NOMO-1 treated with DMSO at 0.1 percent for 48 hours (cell line): ENCODE measurements around the gene TMEM131L.
"Not testable (repeated sequence)": the region's sequence is repeated elsewhere in the genome, so short reads cannot be mapped to it uniquely, and the experiment has no call there.

ENCODE experiments used
- DNase-seq: peaks from one replicate; lab custom pipeline; 2025; ENCODE audit not compliant: unreplicated experiment; lab: John Stamatoyannopoulos, UW

Gene TMEM131L

DNA sequence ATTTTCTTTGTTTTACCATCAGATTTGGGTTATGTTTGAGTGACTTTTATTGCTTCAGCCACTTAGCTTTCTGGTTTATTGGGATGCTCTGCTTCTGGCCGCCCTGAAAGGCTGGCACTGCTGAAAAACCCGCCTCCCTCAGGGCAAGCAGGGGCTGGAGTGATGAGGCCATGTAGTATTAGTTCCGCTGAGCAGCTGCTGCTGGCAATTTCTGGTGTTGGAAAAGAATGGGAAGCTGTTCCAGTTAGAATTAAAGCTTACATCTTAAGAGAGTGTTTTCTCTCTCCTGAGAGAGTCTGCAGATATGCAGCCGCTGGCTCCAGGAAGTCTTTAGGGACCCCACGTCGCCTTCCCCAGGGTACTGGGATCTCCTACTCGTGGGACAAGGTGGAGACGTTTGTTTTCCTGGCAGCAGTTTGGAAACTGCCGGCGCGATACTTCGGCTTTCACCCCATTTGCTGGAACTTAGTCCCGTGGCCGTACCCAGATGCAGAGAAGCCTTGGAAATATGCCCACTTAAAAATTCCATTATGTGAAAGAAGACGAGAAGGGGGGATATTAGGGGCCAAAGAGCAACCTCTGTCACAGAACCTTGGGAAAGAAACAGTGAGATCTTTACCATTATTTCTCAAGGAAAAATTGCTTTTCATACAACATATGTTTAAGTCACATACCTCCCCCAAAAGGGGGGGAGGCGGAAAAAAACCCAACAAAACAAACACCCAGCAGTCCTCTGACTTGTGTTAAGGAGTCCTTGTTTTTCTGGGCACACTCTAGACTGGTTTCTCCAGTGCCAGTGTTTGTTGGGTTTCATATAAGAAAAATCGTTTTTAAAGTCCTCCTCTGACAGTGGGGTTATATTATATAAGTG lies 72.6 kb downstream of the TMEM131L start:
- DNase-seq, result no peak

DNA sequence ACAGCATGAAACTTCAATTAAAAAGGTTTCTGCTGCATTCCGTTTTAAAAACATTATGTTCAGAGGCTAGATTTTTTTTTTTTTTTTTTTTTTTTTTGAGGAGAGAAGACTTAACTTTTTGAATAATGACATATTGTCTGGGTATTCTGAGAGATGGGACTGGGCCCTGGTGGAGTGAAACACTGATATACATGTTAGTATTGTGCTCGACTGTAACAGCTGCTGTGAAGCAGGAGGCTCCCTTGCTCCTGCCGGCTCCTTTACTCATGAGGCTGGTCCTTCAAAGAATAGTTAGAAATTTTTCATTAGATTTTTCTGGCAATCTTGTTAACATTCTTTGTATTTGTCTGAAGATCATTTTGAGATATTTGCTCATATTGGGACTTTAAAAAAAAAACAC lies 73.3 kb downstream of the TMEM131L start:
- no peak for DNase-seq

DNA sequence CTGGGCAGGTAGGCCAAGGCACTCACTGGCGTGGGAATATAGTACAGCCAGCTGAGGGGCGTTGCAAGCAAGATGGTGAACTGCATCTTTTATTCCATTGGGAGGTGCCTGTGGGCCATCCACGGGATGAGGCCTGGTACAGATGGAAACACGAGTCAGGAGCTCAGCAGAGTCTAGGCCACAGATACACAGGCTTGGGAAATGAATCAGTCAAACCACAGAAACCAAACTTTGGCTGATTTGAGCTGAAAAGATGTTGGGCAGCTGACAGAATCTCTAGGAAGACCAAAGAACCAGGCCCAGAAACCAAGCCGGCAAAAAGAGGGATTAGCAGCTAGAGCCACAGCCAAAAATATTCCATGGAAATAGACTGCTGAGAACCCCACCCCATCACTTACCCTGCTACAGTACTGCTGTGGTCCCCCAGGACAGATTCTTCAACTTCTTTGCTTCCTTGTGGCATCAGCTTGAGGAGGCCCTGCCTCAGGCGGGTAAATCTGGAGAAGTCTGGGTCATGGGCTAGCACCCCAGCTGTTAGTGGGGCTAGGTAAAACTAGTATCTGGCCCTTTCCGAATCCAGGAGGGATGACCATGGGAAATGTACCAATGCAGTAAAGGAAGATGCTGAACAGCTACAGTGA lies 75.4 kb downstream of the TMEM131L start:
- DNase-seq, result no peak

DNA sequence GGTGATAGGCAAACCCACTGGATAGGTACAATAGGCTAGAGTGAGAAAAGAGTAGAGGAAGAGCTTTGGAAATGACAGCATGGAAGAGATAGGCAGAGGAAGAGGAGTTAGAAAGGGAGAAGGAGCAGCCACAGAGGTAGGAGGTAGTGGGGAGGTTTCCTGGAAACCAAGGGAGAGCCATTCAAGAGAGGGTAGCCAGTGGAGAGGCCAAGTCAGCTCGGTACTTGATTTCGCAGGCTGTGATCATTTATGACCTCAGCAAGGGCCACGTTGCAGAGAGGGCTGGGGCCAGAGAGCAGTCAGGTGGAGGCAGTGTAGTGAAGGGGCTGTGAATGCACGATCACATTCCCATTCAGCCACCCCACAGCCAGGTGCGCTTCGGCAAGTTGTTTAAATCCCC lies 76.0 kb downstream of the TMEM131L start:
- DNase-seq, result no peak

DNA sequence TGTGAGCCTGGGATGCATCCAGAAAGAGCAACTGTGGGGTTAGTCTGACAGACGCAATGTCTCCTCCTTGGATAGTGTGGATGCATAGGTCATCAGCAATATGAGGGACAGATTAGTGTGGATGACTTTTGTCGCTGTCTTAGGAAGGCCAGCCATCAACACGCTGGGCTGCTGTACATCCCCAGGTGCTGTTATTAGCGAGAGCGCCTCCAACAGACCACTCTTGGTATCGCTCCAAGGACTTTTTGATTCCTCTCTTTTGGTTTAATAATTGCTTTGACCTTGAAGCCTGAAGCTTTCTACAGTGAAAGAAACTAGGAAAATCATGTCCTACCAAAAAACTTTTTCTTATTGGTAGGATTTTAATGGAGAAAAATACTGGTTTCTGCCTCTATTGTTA lies 76.7 kb downstream of the TMEM131L start:
- DNase-seq, result no peak

DNA sequence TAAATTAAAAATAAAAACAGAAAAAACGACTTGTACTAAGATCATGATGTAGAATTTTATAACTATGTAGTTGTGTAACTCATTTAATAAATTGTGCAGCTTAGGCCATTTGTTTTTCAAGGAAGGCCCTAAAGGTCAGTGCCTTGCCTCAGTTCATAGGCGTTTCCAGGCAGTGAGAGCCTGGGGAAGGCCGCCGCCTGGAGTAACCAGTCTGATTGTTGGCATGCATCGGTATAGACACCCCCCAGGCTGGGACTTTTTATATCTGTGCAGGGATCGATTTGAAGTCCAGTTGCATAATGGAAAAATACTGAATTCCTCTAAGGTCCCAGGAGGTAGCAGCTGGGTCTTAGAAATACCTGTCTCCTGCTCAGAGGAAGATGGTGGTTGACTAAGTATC lies 77.2 kb downstream of the TMEM131L start:
- DNase-seq, result no peak

DNA sequence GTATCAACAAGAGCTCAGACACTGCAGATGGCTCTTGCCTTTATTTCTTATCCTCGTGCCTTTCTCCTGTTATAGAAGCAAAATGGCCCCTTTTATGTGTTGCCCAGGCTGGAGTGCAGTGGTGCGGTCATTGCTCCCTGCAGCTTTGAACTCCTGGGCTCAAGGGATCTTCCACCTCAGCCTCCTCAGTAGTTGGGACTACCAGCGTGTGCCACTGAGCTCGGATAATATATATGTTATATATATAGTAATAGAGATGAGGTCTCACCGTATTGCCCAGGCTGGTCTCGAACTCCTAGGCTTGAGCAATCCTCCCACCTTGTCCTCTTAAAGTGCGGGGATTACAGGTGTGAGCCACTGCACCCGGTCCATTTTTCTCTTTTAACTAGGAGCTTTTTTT lies 79.7 kb downstream of the TMEM131L start:
- no peak for DNase-seq

DNA sequence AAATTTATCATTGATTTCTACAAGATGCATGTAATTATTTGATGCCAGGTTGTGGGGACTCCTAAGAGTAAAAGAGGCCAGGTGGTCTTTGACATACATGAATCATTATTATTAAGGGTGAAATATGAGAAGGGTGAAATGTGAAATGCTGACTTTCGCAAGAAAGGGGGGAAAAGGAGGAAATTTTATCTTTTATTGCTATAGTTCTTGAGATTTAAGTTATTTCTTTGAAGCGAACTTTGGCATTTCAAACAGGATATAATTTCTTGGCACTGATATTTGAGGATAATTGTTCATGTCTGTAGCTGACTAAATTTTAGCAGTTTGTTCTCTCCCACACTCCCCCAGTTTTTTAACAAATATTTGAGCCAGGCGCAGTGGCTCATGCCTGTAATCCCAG lies 80.1 kb downstream of the TMEM131L start:
- DNase-seq, result no peak

DNA sequence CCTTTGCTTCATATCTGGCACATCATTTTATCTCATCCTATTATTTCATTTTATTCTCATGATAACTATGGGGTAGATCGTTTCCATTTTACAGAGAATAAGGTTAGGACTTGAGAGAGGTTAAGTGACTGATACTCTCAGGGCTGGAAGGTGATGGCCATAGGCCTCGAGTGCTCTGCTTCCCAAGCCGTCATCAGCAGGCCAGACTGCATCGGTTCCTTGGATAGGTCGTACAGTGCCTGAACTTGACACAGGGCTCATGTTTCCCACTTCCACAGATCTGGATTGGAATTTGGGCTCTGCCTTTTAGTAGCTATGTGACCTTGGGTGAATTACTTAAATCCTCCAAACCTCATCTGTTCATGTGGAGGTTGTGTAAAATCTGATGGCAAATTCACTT lies 81.4 kb downstream of the TMEM131L start:
- DNase-seq, result no peak

DNA sequence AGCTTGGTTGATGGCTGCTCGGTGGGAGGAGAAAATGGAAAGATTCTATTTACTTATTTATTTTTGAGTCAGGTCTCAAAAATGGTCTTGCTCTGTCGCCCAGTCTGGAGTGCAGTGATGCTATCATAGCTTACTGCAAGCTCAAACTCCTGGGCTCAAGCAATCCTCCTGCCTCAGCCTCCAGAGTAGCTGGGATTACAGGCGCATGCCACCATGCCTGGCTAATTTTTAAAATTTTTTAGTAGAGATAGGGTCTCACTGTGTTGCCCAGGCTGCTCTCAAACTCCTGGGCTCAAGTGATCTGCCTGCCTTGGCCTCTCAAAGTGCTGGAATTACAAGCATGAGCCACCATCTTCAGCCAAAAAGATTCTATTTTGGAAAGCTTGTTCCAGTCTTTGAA lies 82.7 kb downstream of the TMEM131L start:
- DNase-seq, result not testable (repeated sequence)

DNA sequence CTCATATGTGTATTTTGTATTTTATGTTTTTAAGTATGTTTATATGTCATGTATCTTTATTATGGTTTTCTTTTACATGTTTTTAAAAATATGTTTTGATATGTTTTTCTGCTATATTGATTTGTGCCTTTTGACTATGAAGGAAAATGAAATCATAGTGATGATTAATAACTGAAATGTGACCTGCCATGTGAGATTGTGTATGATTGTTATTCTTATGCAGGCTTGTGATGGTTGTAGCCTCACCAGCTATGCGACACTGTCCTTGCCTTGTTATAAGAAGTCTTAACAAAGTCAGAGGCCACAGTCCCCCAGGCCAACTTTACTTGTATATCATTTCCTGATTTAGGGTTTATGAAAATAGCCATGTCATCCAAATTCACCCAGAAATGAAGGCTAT lies 83.2 kb downstream of the TMEM131L start:
- DNase-seq, result no peak

DNA sequence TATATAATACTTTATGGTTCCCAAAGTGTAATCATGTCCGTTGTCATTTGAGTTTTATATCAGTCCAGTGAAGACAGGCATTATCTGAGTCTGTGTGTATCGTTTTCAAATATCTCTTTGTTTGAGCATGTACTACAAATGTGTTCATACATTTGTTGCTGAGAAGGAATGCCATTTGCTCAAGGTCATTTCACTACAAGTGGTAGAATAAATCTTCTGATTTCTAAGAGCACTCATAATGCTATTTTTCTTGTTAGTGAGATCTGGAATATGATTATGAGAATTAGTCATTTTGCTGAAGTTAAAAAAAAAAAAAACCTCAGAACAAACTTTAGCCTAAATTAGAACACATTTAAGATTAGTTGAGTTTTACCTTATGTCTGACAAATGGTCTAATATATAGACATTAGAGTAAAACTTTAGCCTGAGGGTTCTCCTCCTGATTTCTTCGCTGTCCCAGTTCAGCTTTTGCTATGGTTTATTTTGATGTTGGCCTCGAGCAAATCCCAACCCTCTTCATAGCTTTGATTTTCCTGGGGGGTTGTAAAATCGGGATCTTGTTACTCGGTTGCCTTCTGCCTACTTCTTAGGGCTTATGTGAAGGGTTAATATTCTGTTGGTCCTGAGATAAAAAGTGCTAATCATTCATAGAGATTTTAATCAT lies 87.1 kb downstream of the TMEM131L start:
- no peak for DNase-seq

DNA sequence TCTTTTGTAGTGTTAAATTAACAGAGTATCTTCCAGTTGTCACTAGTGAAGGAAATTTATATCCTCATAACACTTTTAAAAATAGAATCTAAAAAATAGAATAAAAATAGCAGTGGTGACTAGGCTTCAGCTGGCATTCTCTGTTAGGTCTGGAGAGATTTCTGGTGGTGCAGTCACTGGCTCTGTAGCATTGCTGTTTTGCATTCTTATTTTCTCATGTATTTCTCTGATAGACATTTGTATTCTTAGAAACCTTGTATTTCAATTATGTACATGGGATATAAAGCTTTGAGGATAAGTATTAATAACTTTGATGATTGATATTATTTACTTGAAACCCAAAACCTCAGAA lies 87.6 kb downstream of the TMEM131L start:
- no peak for DNase-seq

DNA sequence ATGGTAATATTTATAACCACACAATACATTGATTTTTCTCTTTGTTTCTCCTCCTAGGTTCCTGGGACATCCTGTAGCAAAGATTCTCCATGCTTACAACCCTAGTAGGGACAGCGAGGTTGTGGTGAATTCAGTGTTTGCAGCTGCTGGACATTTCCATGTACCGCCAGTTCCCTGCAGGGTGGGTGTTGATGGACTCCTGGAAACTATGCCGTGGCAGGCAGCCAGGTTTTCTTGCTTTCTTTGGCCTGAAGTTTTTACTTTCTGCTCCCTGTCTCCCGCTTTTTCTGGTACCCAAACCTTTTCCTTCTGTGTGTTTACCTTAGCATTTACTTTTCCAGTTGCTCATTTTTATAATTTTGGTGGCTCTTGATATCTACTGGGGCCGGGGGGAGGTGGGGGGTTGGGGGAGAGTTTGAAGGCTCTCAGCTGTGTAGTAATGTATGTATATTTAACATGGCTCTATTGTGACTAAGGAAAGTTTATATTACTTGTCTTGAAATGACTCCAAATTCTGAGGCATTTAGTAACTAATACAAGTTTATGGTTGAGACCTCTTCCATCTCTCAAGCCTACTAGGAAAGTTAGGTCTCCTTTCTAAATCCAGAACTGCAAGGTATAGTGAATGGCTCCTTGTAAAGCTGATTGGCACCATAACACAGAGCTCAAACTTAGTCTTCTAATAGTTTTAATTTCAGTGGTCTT lies 89.7 kb downstream of the TMEM131L start:
- DNase-seq, result no peak

DNA sequence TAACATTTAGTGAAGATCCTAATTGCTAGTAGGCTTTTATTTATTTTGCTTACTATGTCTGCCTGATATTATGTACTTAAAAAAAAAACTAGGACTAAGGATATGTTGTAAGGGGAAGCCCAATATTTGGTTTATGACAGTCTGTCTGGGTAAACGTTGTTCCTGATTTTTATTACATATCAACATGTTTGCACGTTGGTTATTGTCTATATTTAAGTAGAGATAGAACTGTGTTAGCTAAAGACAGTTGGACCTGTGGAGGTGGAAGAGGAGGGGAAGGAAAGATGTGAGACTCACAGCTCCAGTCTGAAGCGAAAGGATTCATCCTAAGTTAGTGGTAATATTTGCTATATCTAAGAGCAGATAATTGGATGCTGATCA lies 90.3 kb downstream of the TMEM131L start:
- no peak for DNase-seq

DNA sequence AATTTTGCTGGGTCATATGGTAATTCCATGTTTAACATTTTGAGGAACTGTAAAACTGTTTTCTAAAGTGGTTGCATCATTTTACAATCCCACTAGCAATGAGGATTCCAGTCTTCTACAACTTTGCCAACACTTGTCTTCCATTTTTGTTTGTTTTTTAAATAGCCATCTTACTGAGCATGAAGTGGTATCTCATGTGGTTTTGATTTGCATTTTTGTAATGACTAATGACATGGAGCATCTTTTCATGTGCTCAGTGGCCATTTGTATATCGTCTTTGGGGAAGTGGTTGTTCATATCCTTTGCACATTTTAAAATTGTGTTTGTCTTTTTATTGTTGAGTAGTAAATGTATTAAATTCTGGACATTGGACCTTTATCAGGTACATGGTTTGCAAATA lies 94.7 kb downstream of the TMEM131L start:
- no peak for DNase-seq

DNA sequence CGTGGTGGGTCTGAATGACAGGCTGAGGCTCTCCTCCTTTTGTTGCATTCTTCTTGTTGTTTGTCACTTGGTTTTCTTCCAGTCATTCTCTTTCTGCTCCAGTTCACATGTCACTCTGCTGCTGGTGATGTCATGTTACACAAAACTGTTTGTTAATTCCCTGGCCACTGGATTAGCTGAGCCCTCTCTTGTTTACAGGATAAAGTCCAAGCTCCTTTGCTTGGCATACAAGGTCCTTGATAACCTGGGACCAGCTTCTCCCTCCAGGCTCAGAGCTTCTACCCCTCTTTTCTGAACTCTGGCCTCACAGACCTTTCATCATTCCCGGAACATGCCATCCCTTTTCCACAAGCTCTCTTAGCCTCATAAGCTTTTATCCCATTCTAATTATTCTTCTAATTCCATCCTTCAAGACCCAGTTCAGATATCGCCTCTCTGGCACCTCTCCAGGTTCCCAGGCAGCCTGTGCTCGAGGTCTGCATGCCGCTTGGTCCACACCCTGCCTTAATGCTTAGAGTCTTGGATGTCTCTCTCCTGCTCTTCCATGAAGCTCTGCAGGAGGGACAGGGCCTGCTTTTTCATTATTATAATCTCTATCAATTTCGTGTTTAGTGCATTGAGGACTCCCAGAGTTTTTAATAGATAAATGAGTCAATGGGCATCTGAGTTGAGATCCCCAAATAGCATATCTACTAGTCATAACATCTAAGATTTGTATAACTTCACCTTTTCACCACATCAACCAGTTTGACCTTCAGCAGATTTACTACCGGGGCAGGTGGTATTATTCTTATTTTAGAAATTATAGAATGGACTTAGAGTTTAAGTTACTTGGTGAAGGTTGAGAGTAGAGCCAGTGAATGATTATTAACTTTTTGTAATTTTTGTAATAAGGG lies 98.7 kb downstream of the TMEM131L start:
- no peak for DNase-seq

DNA sequence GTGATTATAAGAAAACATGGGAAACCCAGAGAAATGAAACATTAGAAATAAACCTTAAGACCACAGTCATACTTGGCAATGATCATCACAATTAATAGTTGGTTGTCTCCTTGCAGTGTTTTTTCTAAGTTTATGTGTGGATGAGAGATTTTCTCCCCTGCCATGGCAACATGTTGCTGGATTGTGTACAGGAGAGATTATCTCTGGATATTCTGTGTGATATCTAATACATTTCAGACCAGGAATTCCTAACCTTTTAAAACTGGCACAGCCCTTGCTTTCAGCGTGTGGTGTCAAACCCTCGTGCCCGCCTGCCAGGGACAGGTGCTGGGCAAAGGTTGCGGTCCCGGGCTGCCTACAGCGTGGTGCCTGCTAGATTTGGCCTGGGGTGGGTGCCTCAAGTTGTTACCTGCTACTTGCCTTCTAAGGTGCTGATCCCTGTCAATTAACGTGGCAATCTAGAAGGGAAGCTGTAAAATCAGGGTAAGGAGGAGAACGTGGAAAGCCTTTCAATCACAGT lies 100.5 kb downstream of the TMEM131L start:
- no peak for DNase-seq

DNA sequence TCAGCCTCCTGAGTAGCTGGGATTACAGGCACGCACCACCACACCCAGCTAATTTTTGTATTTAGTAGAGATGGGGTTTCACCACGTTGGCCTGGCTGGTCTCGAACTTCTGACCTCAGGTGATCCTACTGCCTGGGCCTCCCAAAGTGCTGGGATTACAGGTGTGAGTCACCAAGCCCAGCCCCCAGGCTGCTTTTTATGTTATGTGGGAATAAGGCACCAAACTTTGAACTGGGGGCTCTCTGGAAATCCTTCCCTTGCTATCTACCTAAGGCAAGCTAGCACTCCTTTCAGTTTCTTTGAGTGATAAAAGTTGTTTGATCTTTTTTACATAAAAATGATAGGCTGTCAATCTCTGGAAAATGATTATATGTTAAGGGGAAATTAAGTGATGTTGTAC lies 101.5 kb downstream of the TMEM131L start:
- DNase-seq, result not testable (repeated sequence)

DNA sequence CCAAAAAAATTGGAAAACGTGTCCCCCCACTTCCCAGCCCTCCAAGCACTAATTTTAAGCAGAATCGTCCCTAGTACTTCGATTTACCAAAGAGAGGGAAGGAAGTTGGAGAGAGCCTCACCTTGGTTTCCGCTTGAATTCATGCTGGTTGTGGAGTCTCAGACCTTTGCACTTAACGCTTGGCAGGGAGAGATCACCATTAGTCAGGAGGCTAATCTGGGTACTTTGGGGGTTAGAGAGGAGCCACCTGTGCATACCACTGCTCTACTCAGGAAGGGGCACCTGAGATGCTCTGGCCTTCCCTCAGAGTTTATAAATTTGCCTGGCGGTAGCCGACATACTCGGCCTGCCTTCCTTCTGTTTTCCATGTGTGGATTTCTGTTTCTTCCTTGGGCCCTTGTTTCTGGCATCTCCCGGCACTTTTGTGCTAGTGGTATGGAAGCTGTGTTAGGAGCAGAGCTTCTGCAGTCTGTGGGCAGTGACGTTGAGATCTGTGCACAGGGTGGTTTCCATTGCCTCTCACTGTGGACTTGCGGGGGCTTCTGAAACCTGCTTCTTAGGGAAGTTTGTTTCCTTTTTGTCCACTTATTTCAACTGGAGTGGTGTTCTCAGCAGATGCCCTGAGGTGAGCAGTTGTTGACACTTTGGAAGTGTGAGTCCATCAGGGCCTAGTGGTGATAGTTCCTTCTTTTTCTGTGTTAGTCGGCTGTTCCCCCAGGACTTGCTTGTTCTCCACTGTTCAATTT lies 104.2 kb downstream of the TMEM131L start:
- DNase-seq, result no peak
